ENCODE measurements around the gene P3H2. TPM values are rescaled to one million over a fixed set of nuclear protein-coding genes. Genes with fewer than 3 reads are reported as not detected.

Gene P3H2
- total and polyA plus RNA-seq, 2 experiments from 2014 or later, result 56.7 to 56.8 TPM

DNA sequence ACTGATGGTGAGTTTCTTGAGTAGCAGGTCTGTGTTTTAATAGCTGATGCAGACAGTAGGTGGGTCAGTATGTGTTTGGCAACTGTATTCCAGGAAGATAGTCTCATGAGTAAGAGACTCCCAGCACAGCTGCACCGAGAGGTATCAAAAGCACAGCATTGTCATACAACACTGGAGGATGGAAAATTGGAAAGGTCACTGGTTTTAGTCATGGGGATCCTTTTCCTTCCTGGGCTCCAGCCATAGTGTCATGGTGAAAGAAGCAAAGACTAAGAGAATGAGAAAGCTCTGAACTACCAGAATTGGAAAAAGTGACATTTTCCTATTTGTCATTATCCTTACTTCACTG is 61.5 kb downstream of the P3H2 start:
- no peaks in the 10 kb centered on the region for H3K27me3 ChIP-seq
- no peak for DNase-seq (ENCODE audit: low read depth in 1 of 2, low spot score in 1 of 2)
- H3K4me3 ChIP-seq, result no peak overlapping the region
- H3K9me3 ChIP-seq (ENCODE audit: low read depth), result no peaks in the 10 kb centered on the region
- TF ChIP-seq, protein P1, sequence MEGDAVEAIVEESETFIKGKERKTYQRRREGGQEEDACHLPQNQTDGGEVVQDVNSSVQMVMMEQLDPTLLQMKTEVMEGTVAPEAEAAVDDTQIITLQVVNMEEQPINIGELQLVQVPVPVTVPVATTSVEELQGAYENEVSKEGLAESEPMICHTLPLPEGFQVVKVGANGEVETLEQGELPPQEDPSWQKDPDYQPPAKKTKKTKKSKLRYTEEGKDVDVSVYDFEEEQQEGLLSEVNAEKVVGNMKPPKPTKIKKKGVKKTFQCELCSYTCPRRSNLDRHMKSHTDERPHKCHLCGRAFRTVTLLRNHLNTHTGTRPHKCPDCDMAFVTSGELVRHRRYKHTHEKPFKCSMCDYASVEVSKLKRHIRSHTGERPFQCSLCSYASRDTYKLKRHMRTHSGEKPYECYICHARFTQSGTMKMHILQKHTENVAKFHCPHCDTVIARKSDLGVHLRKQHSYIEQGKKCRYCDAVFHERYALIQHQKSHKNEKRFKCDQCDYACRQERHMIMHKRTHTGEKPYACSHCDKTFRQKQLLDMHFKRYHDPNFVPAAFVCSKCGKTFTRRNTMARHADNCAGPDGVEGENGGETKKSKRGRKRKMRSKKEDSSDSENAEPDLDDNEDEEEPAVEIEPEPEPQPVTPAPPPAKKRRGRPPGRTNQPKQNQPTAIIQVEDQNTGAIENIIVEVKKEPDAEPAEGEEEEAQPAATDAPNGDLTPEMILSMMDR (IDR thresholded peaks at IDR 0.05; ENCODE audit: low read depth, low read length), result no peak
- no peaks in the 10 kb centered on the region for H3K36me3 ChIP-seq
- peak overlapping the region; percentile 55 for H3K27ac ChIP-seq
- peaks cover 18% of the 10 kb centered on the region for H3K4me1 ChIP-seq (ENCODE audit: low read depth)

DNA sequence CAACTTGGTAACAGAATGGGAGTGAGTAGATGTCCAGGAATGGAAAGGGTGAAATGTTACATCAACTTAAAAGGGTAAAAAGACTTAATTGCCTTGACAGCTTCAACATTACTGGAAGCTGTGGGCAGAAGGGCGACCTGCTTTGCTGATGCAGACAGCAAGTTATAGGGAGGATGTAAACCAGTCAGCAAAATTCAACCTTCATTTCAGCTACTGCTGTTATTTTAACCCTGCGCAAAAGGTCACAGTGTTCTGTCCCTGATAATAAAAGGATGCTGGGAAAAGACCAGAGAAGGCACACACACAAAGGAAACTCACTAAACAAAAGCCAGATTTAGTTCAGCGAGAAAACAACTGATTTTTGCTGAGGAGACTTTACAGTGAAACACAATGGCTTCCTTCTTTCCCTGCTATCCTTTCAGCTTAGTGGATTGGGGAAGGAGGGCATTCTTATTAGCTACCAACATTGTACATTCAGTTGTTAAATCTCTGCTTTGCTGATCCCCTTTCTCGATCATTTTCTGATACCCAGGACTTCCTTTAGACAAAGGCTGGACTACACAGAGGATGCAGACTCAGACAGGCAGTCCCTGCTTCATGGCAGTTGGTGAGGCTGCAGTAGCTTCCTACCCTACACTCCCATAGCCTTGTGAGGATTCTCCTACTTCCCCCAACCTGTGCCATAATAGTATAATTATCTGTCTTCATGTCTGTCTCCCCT is 62.0 kb downstream of the P3H2 start:
- Histone ChIP-seq H3K27me3 (no peaks in the 10 kb centered on the region), H3K9me3 (ENCODE audit: low read depth) (no peaks in the 10 kb centered on the region), H3K4me1 (ENCODE audit: low read depth) (peaks cover 17% of the 10 kb centered on the region), H3K4me3 (no peak overlapping the region), H3K27ac (peak overlapping the region; percentile 55), H3K36me3 (no peaks in the 10 kb centered on the region)
- TF ChIP-seq, protein P1 (IDR thresholded peaks at IDR 0.05; ENCODE audit: low read depth, low read length), result no peak
- DNase-seq (ENCODE audit: low read depth in 1 of 2, low spot score in 1 of 2), result peak in 1 of 2 donors; percentile 75

DNA sequence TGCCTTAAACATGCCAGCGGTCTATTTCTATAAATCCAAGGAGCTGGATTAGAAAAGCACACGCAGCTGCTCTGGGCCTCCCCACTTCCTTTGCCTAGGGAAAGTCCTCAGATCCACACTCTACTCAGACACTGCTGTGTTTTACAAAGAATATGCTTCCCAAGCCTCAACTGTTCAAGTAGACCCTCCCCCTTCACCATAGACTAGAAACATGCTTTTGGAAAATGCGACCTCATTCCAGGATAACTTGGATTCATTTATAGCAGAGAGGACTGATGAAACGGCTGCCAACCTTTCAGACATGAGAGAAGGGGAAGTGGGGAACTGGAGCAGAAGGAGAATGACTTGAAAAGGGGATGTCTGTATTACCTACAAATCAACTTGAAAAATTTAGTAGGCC is 64.0 kb downstream of the P3H2 start:
- H3K4me1 ChIP-seq (ENCODE audit: low read depth), result peaks cover 15% of the 10 kb centered on the region
- H3K9me3 ChIP-seq (ENCODE audit: low read depth), result no peaks in the 10 kb centered on the region
- H3K4me3 ChIP-seq, result no peak overlapping the region
- no peaks in the 10 kb centered on the region for H3K27me3 ChIP-seq
- TF ChIP-seq, protein P1 (IDR thresholded peaks at IDR 0.05; ENCODE audit: low read depth, low read length), result no peak
- H3K36me3 ChIP-seq, result no peaks in the 10 kb centered on the region
- no peak overlapping the region for H3K27ac ChIP-seq
- DNase-seq (ENCODE audit: low read depth in 1 of 2, low spot score in 1 of 2), result no peak

DNA sequence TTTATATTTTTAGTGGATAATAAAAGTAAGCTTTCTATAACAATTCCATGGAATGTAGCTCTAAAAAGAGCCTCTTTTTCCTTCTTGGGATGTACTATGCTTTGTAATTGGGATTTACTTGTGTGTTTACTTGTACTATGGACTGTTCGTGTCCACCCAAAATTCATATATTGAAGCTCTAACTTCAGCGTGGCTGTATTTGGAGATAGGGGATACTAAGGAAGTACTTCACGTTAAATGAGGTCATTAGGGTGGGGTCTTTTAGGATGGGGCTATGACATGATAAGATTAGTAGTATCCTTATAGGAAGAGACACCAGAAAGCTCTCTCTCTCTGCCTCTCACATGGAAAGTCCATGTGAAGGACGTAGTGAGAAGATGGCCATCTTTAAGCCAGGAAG is 64.9 kb downstream of the P3H2 start:
- H3K27me3 ChIP-seq, result no peaks in the 10 kb centered on the region
- H3K4me1 ChIP-seq (ENCODE audit: low read depth), result peaks cover 25% of the 10 kb centered on the region
- H3K4me3 ChIP-seq, result no peak overlapping the region
- TF ChIP-seq, protein P1 (IDR thresholded peaks at IDR 0.05; ENCODE audit: low read depth, low read length), result no peak
- H3K27ac ChIP-seq, result no peak overlapping the region
- no peaks in the 10 kb centered on the region for H3K36me3 ChIP-seq
- DNase-seq (ENCODE audit: low read depth in 1 of 2, low spot score in 1 of 2), result no peak
- no peaks in the 10 kb centered on the region for H3K9me3 ChIP-seq (ENCODE audit: low read depth)

DNA sequence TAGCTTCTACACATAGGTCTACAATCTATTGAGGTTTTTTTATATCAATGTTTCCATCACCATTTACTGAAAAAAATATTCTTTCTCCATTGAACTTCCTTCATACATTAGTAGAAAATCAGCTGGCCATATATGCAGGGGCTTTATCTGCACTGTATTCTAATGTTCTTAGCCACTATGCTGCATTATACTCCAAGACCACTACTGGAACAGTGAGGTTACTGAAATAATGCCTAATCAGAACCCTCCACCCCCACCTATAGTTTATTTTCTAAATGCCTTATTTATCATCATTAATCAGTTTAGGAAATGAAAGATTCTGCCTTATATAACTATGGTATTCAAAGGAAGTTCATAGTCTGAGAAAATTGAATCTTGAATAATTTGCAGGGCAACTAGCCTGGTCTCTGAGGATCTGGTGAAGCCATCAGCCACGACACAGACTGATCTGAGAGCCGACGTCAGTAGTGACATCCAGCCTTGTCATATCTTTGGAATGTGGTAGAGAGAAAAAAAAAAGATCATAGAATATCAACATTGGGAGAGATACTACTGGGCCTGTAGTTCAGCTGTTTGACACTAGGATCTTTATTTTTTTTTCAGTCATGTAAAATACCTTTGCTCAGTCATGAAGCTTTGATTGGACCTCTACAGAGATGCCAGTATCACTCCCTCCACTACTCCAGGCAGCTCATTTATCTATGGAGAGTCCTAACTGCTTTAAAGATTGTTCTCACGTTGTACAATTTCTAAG is 66.6 kb downstream of the P3H2 start:
- Histone ChIP-seq H3K4me3 (no peak overlapping the region), H3K9me3 (ENCODE audit: low read depth) (no peaks in the 10 kb centered on the region), H3K4me1 (ENCODE audit: low read depth) (peaks cover 27% of the 10 kb centered on the region), H3K27ac (no peak overlapping the region), H3K27me3 (no peaks in the 10 kb centered on the region), H3K36me3 (no peaks in the 10 kb centered on the region)
- peak in 1 of 2 donors; percentile 62 for DNase-seq (ENCODE audit: low read depth in 1 of 2, low spot score in 1 of 2)
- TF ChIP-seq, protein P1 (IDR thresholded peaks at IDR 0.05; ENCODE audit: low read depth, low read length), result peak; percentile 16

Measured in cardiac muscle cell (in vitro differentiated cells and primary cell).